PC-9 (cell line): ENCODE data around the gene MTRFR.

Experiments
- EZH2 ChIP-seq: fragments of 200-600 bp; sonication (generic); IDR thresholded peaks from 2 replicates; pipeline ENCODE4 v1.8.0; 2017; ENCODE audit warnings: antibody characterized with exemption, low read depth
- TF ChIP-seq, protein P1 (sequence below): fragments of 200-600 bp; sonication (generic); conservative IDR thresholded peaks from 2 replicates; pipeline ENCODE4 v1.6.1; 2017; ENCODE audit warnings: mixed run types, antibody characterized with exemption, mild to moderate bottlenecking, moderate library complexity

- TF ChIP-seq, protein P1, sequence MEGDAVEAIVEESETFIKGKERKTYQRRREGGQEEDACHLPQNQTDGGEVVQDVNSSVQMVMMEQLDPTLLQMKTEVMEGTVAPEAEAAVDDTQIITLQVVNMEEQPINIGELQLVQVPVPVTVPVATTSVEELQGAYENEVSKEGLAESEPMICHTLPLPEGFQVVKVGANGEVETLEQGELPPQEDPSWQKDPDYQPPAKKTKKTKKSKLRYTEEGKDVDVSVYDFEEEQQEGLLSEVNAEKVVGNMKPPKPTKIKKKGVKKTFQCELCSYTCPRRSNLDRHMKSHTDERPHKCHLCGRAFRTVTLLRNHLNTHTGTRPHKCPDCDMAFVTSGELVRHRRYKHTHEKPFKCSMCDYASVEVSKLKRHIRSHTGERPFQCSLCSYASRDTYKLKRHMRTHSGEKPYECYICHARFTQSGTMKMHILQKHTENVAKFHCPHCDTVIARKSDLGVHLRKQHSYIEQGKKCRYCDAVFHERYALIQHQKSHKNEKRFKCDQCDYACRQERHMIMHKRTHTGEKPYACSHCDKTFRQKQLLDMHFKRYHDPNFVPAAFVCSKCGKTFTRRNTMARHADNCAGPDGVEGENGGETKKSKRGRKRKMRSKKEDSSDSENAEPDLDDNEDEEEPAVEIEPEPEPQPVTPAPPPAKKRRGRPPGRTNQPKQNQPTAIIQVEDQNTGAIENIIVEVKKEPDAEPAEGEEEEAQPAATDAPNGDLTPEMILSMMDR: no peak
- no peak for TF ChIP-seq EZH2
Measured at GRCh38 chr12:123268850-123269249, 35.6 kb downstream of the MTRFR start.
